Lower lobe of right lung (tissue), 2 donors: ENCODE measurements around the gene DYTN. TPM values are rescaled to one million over a fixed set of nuclear protein-coding genes. Genes with fewer than 3 reads are reported as not detected.

ENCODE experiments used
- ATAC-seq, 2 donors: fragments of 200-7000 bp; cut with Tn5 transposase; one replicate each; pipeline ENCODE4 v1.9.1; 2020 to 2022; ENCODE audit warnings: mild to moderate bottlenecking in 2 of 2, moderate library complexity in 2 of 2
- DNase-seq: peaks from one replicate; pipeline ENCODE4 v3.0.0-alpha.2; 2020
- H3K27ac ChIP-seq: fragments of 200-600 bp; one replicate; pipeline ENCODE4 v1.8.0; 2022
- H3K27me3 ChIP-seq: fragments of 200-600 bp; one replicate; pipeline ENCODE4 v1.8.0; 2022; ENCODE audit warnings: low read depth
- H3K36me3 ChIP-seq: fragments of 200-600 bp; one replicate; pipeline ENCODE4 v1.8.0; 2022; ENCODE audit warnings: mild to moderate bottlenecking
- H3K4me1 ChIP-seq: fragments of 200-600 bp; one replicate; pipeline ENCODE4 v1.8.0; 2022
- H3K4me3 ChIP-seq: fragments of 200-600 bp; one replicate; pipeline ENCODE4 v1.8.0; 2022; ENCODE audit warnings: mild to moderate bottlenecking
- H3K9me3 ChIP-seq: fragments of 200-600 bp; one replicate; pipeline ENCODE4 v1.8.0; 2022
- intact Hi-C: fragments of 100-400 bp; cut with DNase I; formaldehyde crosslinking; loops from one replicate; pipeline ENCODE4 v1.11.0; 2022
- long read RNA-seq: library from polyadenylated mRNA; unstranded; transcript quantifications from one replicate; pipeline ENCODE4 v2.0.0, GENCODE V29; 2021
- total RNA-seq: library from RNA; stranded (reverse); fragmentation: NEBNext Ultra II Directional; extraction: Animal tissue kit (Norgen Biotek cat#: 25700); gene quantifications from one replicate; pipeline ENCODE4 v1.2.1, GENCODE V29; 2021
- TF ChIP-seq, protein P1 (sequence below): fragments of 200-600 bp; IDR thresholded peaks from one replicate; pipeline ENCODE4 v1.8.0; 2022; ENCODE audit warnings: antibody characterized with exemption, mild to moderate bottlenecking
- donor health status: DM: no; HTN: yes; CAD: no; lungs with severe emphysema.

The DYTN gene, protein sequence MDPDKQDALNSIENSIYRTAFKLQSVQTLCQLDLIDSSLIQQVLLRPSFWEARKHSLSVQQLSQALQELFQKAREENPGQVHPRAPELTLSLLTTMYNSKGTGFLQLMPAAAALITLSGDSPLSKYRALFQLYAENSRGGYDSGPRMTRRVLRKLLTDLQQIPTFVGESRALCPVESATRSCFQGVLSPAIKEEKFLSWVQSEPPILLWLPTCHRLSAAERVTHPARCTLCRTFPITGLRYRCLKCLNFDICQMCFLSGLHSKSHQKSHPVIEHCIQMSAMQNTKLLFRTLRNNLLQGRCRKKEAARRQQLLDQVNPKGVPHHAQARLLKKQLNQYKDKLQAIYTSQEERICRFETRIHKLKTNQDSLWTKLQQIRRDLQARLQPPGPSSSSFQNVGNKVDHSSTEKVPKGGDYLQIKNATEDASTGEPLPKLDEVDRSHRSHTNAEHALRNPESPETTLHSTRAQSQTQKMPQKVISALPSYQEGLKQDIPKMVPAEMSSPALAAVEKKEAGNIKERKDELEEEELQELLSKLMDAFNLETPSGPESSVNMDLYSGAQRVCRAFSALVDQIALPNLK
- total RNA-seq: not detected
- long read RNA-seq: 0 reads

DNA sequence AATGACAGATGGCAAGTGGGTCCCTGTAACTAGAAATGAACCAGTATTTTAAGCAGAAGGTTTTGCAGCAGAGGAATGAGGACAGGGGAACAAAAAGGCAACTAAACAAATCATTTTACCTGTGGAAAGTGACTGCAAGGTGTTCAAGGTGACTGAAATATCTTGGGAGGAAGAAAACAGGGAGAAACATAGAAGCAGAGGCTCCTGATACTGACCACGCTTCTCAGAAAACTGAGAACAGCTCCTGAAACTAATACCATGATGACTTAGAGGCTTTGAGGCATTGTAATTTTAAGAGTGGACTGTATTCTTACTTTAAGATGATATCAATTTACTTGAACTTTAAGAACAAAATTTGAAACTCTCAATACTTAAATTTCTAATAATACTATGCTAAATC, at the start of gene DYTN:
DYTN (minus strand) TSS at position 101 of the 400 bp plus-strand sequence. CDS start 117 bp downstream, outside the sequence.
- no peaks in the 10 kb centered on the region for H3K9me3 ChIP-seq
- intact Hi-C loops: no loop called here
- H3K27me3 ChIP-seq: no peaks in the 10 kb centered on the region
- H3K27ac ChIP-seq: no peak within 1 kb of the TSS
- DNase-seq (no peak), ATAC-seq (no peak)
- H3K4me3 ChIP-seq: no peak within 1 kb of the TSS
- TF ChIP-seq, protein P1, sequence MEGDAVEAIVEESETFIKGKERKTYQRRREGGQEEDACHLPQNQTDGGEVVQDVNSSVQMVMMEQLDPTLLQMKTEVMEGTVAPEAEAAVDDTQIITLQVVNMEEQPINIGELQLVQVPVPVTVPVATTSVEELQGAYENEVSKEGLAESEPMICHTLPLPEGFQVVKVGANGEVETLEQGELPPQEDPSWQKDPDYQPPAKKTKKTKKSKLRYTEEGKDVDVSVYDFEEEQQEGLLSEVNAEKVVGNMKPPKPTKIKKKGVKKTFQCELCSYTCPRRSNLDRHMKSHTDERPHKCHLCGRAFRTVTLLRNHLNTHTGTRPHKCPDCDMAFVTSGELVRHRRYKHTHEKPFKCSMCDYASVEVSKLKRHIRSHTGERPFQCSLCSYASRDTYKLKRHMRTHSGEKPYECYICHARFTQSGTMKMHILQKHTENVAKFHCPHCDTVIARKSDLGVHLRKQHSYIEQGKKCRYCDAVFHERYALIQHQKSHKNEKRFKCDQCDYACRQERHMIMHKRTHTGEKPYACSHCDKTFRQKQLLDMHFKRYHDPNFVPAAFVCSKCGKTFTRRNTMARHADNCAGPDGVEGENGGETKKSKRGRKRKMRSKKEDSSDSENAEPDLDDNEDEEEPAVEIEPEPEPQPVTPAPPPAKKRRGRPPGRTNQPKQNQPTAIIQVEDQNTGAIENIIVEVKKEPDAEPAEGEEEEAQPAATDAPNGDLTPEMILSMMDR: no peak
- no peaks in the 10 kb centered on the region for H3K4me1 ChIP-seq
- no peaks in the 10 kb centered on the region for H3K36me3 ChIP-seq

DNA sequence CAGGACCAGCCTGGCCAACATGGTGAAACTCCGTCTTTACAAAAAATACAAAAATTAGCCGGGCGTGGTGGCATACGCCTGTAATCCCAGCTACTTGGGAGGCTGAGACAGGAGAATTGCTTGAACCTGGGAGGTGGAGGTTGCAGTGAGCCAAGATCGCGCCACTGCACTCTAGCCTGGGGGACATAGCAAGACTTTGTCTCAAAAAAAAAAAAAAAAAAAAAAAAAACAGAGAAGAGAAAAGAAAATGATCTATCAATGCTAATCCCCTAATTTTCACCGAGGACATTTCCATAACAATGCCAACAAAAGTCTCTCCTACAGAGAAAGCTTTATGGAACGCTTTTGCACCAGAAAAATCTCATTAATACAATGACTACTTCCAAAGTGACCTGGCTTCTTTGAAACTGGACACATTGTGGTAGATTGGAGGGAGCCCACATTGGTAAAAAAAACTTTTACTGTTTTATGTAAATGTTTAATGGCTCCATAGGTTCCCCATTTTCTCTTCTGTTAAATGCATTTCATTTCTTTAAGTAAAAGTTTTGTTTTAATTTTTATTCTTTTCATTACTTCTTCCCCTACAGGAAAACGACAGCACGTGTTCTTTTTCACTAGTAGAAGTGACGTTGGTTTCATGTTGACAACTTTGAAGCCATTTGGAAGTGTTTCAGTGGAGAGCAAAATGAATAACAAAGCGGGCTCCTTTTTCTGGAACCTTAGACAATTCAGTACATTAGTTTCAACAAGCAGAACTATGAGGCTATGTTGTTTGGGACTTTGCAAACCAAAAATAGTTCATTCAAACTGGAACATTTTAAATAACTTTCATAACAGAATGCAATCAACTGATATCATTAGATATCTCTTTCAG, 48.1 kb upstream of the DYTN start:
- no peak for DNase-seq
- Histone ChIP-seq H3K4me3 (peak overlapping the region; percentile 87), H3K9me3 (no peaks in the 10 kb centered on the region), H3K27me3 (no peaks in the 10 kb centered on the region), H3K4me1 (peaks cover 23% of the 10 kb centered on the region), H3K36me3 (peaks cover 41% of the 10 kb centered on the region), H3K27ac (peak overlapping the region; percentile 92)
- ATAC-seq: no peak
- TF ChIP-seq, protein P1: no peak
- intact Hi-C loops: no loop called here

DNA sequence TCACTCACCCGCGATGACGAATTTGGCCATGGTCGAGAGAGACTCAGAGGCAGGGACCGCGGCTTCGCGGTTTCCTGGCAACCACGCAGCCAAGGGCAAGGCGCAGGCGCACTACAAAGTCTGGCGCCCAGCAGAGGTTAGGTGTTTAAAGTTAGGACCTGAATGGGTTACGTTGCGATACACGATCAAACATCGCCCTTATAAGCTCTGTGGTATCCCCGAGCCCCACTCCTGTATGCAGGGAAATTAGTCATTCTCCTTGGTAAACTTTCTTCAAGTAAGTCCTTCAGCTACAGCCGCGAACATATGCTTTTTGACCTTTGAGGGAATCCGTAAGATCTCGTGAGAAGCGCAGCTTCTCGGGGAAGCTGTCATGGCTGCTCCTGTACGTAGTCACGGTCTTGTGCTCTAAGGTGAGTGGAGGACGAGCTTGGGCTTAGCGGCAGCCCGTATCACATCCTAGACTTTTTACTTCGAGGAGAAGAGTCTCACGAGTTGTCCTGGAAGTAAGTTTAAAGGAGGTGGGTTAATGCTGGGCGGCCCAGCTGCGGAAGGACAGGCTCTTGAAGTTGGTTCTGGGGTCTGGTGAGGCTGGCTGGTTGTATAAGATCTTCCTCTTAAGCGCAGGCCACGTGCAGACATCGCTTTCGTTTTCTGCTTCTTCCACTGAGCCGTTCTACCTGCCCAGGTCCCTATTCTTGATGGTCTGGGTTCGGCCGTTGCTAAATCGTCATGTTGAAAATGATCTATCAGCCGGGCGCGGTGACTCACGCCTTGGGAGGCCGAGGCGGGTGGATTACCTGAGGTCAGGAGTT, 47.3 kb upstream of the DYTN start, which contains the start of the genes FASTKD2 and MDH1B:
FASTKD2 (plus strand) TSS at position 365 of the 815 bp plus-strand sequence. CDS start 1,088 bp downstream, outside the sequence.
MDH1B (minus strand) TSS at position 87 of the 815 bp plus-strand sequence; CDS start at position 30, 57 bp downstream.
- H3K27ac ChIP-seq: peak within 1 kb of the TSS; percentile 92
- peaks cover 23% of the 10 kb centered on the region for H3K4me1 ChIP-seq
- H3K9me3 ChIP-seq: no peaks in the 10 kb centered on the region
- TF ChIP-seq, protein P1: no peak
- ATAC-seq (peak; percentile 97 to 99), DNase-seq (peak; percentile 90)
- intact Hi-C loops: no loop called here
- peaks cover 33% of the 10 kb centered on the region for H3K36me3 ChIP-seq
- H3K27me3 ChIP-seq: no peaks in the 10 kb centered on the region
- H3K4me3 ChIP-seq: peak within 1 kb of the TSS; percentile 87

DNA sequence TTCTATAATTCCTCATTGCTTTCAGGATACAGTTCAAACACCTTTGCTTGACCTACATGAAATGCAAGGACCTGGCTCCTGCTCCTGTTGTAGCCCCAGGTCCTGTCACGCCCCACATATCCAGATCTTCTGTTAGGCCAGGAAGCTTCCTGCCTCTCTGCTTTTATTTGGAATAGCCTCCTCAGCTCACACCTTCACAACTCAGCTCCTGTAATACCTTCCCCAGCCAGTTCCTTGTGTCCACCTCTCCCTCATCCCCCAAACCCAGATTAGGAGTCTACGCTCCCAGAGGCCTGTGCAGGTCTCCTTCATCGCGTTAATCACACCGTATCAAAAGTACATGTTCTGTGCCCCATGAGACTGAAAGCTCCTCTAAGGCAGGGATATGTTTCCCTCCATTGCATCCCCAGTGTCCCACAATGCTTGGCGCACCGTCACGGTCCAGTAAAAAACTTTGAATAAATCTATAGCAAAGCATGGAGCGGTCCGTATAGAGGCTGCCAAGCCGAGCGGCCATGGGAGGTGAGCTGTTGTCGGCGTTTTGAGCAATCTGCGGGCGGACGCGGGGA, 46.6 kb upstream of the DYTN start:
- intact Hi-C loops: no loop called here
- Histone ChIP-seq H3K9me3 (no peaks in the 10 kb centered on the region), H3K4me3 (peak overlapping the region; percentile 87), H3K27ac (peak overlapping the region; percentile 92), H3K4me1 (peaks cover 23% of the 10 kb centered on the region), H3K27me3 (no peaks in the 10 kb centered on the region), H3K36me3 (peaks cover 26% of the 10 kb centered on the region)
- TF ChIP-seq, protein P1: no peak
- ATAC-seq (no peak), DNase-seq (no peak)
